MM.1S (cell line): ENCODE data around the gene ZNF804B.

Experiments
- DNase-seq: peaks from one replicate; pipeline ENCODE4 v3.0.0-alpha.2; 2015
- H2AFZ ChIP-seq: fragments of 300-600 bp; sonication (generic); 2 replicates; pipeline ENCODE4 v1.6.0; 2016; ENCODE audit warnings: antibody characterized with exemption, low read length
- H3F3A ChIP-seq: fragments of 300-600 bp; sonication (generic); 2 replicates; pipeline ENCODE4 v1.6.1; 2016; ENCODE audit warnings: mild to moderate bottlenecking, antibody characterized with exemption, low read length, moderate library complexity, mixed read lengths; ENCODE audit not compliant: insufficient read depth
- H3K27ac ChIP-seq: fragments of 300-600 bp; sonication (generic); 2 replicates; pipeline ENCODE4 v1.5.1; 2016; ENCODE audit warnings: mild to moderate bottlenecking, low read length
- H3K27me3 ChIP-seq: fragments of 300-600 bp; sonication (generic); replicated peaks from 2 replicates; pipeline ENCODE4 v1.6.0; 2016; ENCODE audit warnings: low read length; ENCODE audit not compliant: insufficient read depth
- H3K36me3 ChIP-seq: fragments of 300-600 bp; sonication (generic); replicated peaks from 2 replicates; pipeline ENCODE4 v1.6.1; 2016; ENCODE audit warnings: mild to moderate bottlenecking, low read length, mixed read lengths; ENCODE audit not compliant: insufficient read depth
- H3K4me1 ChIP-seq: fragments of 300-600 bp; sonication (generic); 2 replicates; pipeline ENCODE4 v1.6.1; 2016; ENCODE audit warnings: low read length, mixed read lengths
- H3K4me2 ChIP-seq: fragments of 300-600 bp; sonication (generic); 2 replicates; pipeline ENCODE4 v1.6.0; 2016; ENCODE audit warnings: low read depth, low read length
- H3K4me3 ChIP-seq: fragments of 300-600 bp; sonication (generic); 2 replicates; pipeline ENCODE4 v1.5.1; 2016; ENCODE audit warnings: low read length, mixed read lengths
- H3K79me2 ChIP-seq: fragments of 300-600 bp; sonication (generic); 2 replicates; pipeline ENCODE4 v1.6.1; 2016; ENCODE audit warnings: mixed run types, low read length, mixed read lengths
- H3K9ac ChIP-seq: fragments of 300-600 bp; sonication (generic); 2 replicates; pipeline ENCODE4 v1.6.1; 2016; ENCODE audit warnings: low read length, mixed read lengths
- H3K9me2 ChIP-seq: fragments of 300-600 bp; sonication (generic); replicated peaks from 2 replicates; pipeline ENCODE4 v1.6.1; 2016; ENCODE audit warnings: mild to moderate bottlenecking, low read length, mixed read lengths; ENCODE audit not compliant: insufficient read depth
- H3K9me3 ChIP-seq: fragments of 300-600 bp; sonication (generic); replicated peaks from 2 replicates; pipeline ENCODE4 v1.6.1; 2016; ENCODE audit warnings: mild to moderate bottlenecking, low read length, mixed read lengths; ENCODE audit not compliant: insufficient read depth
- H4K20me1 ChIP-seq: fragments of 300-600 bp; sonication (generic); 2 replicates; pipeline ENCODE4 v1.6.1; 2016; ENCODE audit warnings: mild to moderate bottlenecking, low read length, moderate library complexity, mixed read lengths; ENCODE audit not compliant: insufficient read depth
- CTCF ChIP-seq: fragments of 300-600 bp; sonication (generic); IDR thresholded peaks from 2 replicates; pipeline ENCODE4 v1.5.1; 2016; ENCODE audit warnings: antibody characterized with exemption, low read length, mixed read lengths
- EZH2 ChIP-seq: fragments of 300-600 bp; sonication (generic); optimal IDR thresholded peaks from 2 replicates; pipeline ENCODE3; 2017; ENCODE audit warnings: low read depth, mild to moderate bottlenecking, antibody characterized with exemption, low read length, mixed read lengths
- EZH2phosphoT487 ChIP-seq: fragments of 300-600 bp; sonication (generic); IDR thresholded peaks from 2 replicates; pipeline ENCODE4 v1.6.1; 2018; ENCODE audit warnings: antibody characterized with exemption, low read length

Gene ZNF804B

GRCh38 chr7:88771417-88771816 is 11.9 kb downstream of the ZNF804B start:
- TF ChIP-seq EZH2phosphoT487 (no peak), EZH2 (no peak), CTCF (no peak)
- Histone ChIP-seq H4K20me1 (no peaks in the 10 kb centered on the region), H3K4me1 (no peaks in the 10 kb centered on the region)

GRCh38 chr7:88772776-88773175 is 13.3 kb downstream of the ZNF804B start:
- Histone ChIP-seq H3K4me3 (no peak overlapping the region), H3K4me2 (no peak overlapping the region), H3K9me3 (no peaks in the 10 kb centered on the region), H3K79me2 (no peaks in the 10 kb centered on the region), H3K9me2 (no peaks in the 10 kb centered on the region), H4K20me1 (no peaks in the 10 kb centered on the region), H3K27me3 (no peaks in the 10 kb centered on the region), H2AFZ (no peak overlapping the region), H3F3A (no peaks in the 10 kb centered on the region), H3K27ac (no peak overlapping the region), H3K9ac (no peak overlapping the region), H3K36me3 (no peaks in the 10 kb centered on the region), H3K4me1 (no peaks in the 10 kb centered on the region)
- TF ChIP-seq EZH2phosphoT487 (no peak), CTCF (no peak)
- no peak for DNase-seq

More at GRCh38 chr7:88771417-88771816, 11.9 kb downstream of the ZNF804B start:
- no peaks in the 10 kb centered on the region for H3K27me3 ChIP-seq
- H3K4me3 ChIP-seq: no peak overlapping the region
- no peaks in the 10 kb centered on the region for H3K79me2 ChIP-seq
- DNase-seq: no peak
- H2AFZ ChIP-seq: no peak overlapping the region
- H3K9me2 ChIP-seq: no peaks in the 10 kb centered on the region
- no peak overlapping the region for H3K27ac ChIP-seq
- H3K9ac ChIP-seq: no peak overlapping the region
- no peak overlapping the region for H3K4me2 ChIP-seq
- H3K36me3 ChIP-seq: no peaks in the 10 kb centered on the region
- H3K9me3 ChIP-seq: no peaks in the 10 kb centered on the region
- no peaks in the 10 kb centered on the region for H3F3A ChIP-seq

- H3K9me3 ChIP-seq: no peaks in the 10 kb centered on the region
- no peaks in the 10 kb centered on the region for H3K27me3 ChIP-seq
- H3K4me1 ChIP-seq: no peaks in the 10 kb centered on the region
- H4K20me1 ChIP-seq: no peaks in the 10 kb centered on the region
- DNase-seq: no peak
- H3K79me2 ChIP-seq: no peaks in the 10 kb centered on the region
- H3K9ac ChIP-seq: no peak overlapping the region
- H2AFZ ChIP-seq: no peak overlapping the region
- H3K36me3 ChIP-seq: no peaks in the 10 kb centered on the region
- H3K4me2 ChIP-seq: no peak overlapping the region
- H3K4me3 ChIP-seq: no peak overlapping the region
- no peak for TF ChIP-seq EZH2phosphoT487
- no peak for TF ChIP-seq EZH2
- TF ChIP-seq CTCF: no peak
- no peaks in the 10 kb centered on the region for H3K9me2 ChIP-seq
- no peaks in the 10 kb centered on the region for H3F3A ChIP-seq
- no peak overlapping the region for H3K27ac ChIP-seq
Measured at GRCh38 chr7:88775838-88776237, 16.3 kb downstream of the ZNF804B start.

GRCh38 chr7:88787777-88788176 is 28.3 kb downstream of the ZNF804B start:
- Histone ChIP-seq H3K9me2 (no peaks in the 10 kb centered on the region), H3K9ac (no peak overlapping the region), H2AFZ (no peak overlapping the region), H4K20me1 (no peaks in the 10 kb centered on the region), H3F3A (no peaks in the 10 kb centered on the region), H3K27ac (no peak overlapping the region), H3K9me3 (no peaks in the 10 kb centered on the region), H3K4me1 (no peaks in the 10 kb centered on the region), H3K4me3 (no peak overlapping the region), H3K27me3 (no peaks in the 10 kb centered on the region), H3K36me3 (no peaks in the 10 kb centered on the region), H3K4me2 (no peak overlapping the region), H3K79me2 (no peaks in the 10 kb centered on the region)
- TF ChIP-seq EZH2phosphoT487 (no peak), CTCF (no peak), EZH2 (no peak)
- no peak for DNase-seq
